Stimulated activated CD4-positive, alpha-beta T cell treated with anti-CD3 and anti-CD28 coated beads, Interleukin-2, amount 100 ng/mL, for 4 hours (primary cell): ENCODE results near the gene UBXN11.
A peak's percentile ranks its signal among the peaks of the same experiment; 100 is the strongest.

Source experiments
- DNase-seq: peaks from one replicate; pipeline ENCODE4 v3.0.0-alpha.2; 2020; ENCODE audit warnings: low read depth

Gene UBXN11

GRCh38 chr1:26268290-26269197, 37.9 kb downstream of the UBXN11 start:
- no peak for DNase-seq

GRCh38 chr1:26265405-26265804, 41.0 kb downstream of the UBXN11 start:
- no peak for DNase-seq

DNA sequence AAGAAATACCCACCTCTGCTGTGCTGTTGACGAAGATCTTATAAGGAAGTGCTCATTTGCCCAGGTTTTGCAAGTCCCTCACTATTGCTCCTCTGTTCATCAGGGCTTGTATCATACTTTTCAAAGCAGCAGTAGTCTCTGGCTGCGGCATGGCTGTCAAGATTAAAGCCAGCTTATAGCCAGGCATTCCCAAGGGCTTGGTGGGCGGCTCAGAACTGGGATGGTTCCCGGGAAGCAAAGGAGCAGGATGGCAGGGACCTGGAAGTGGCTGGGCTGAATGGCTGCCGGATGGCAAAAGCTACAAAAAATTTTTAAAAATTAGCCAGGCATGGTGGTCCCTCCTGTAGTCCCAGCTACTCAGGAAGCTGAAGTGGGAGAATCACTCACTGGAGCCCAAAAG, 43.2 kb downstream of the UBXN11 start:
- DNase-seq, result no peak

GRCh38 chr1:26259578-26259977, 46.9 kb downstream of the UBXN11 start:
- no peak for DNase-seq

GRCh38 chr1:26259005-26259404, 47.4 kb downstream of the UBXN11 start:
- no peak for DNase-seq

GRCh38 chr1:26257222-26257621, 49.2 kb downstream of the UBXN11 start:
- DNase-seq, result no peak

- no peak for DNase-seq
These were observed 52.0 kb downstream of the UBXN11 start for GRCh38 chr1:26254404-26254803.

DNA sequence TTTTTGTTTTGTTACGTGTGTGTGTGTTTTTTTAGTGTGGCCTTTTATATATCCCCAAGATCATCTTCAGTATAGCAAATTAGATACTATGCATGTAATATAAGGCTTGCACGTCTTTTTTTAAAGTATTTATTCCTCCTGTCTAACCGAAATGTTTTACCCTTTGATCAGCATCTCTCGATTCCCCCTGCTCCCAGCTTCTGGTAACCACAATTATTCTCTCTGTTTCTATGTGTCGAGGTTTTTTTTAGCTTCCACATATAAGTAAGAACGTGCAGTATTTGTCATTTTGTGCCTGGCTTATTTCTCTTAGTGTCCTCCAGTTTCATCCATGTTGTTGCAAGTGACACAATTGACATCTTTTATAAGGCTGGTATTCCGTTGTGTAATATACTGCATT, 53.7 kb downstream of the UBXN11 start:
- DNase-seq, result no peak

DNA sequence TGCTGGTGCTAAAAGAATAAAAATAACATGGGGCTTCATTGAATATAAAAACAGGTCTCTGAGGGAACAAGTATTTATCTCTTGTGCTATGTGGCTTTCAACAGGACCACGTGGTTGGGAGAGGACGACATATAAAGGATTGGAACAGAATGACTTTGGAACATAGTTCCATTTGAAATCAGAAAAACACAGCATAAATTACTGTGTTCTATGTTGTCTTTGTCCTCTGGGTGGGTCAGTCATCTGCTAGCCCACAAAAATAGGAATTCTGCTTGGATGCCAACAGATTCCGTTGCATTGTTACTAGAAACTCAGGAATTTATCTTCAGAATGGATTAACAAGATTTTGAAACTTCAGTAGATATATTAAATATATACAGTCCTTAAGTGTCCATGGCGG, 66.5 kb downstream of the UBXN11 start:
- no peak for DNase-seq

DNA sequence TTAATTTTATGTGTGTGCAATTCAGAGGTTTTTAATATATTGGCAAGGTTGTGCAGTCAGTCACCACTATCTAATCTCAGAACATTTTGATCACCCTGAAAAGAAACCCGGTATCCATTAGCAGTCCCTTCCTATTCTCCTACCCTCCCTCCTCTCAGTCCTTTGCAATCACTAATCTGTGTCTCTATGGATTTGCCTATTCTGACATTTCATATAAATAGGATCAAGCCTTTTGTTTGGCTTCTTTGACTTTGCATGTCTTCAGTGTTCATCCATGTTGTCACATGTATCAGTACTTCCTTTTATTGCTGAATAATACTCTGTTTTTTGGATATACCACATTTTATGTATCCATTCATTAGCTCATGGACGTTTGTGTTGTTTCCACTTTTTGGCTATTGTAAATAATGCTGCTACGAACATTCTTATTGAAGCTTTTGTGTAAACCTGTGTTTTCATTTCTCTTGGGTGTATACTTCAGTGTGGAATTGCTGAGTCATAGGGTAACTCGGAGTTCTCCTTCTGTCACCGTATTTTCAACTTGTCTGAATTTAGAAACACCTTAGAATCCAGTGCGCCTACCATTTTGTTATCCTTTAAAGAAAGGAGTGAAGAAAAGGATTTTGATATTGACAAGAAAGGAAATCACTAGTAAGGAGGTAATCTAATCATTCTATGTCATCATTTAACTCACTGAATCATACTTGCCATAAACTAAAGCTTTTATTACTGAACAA, 69.0 kb downstream of the UBXN11 start:
- no peak for DNase-seq

DNA sequence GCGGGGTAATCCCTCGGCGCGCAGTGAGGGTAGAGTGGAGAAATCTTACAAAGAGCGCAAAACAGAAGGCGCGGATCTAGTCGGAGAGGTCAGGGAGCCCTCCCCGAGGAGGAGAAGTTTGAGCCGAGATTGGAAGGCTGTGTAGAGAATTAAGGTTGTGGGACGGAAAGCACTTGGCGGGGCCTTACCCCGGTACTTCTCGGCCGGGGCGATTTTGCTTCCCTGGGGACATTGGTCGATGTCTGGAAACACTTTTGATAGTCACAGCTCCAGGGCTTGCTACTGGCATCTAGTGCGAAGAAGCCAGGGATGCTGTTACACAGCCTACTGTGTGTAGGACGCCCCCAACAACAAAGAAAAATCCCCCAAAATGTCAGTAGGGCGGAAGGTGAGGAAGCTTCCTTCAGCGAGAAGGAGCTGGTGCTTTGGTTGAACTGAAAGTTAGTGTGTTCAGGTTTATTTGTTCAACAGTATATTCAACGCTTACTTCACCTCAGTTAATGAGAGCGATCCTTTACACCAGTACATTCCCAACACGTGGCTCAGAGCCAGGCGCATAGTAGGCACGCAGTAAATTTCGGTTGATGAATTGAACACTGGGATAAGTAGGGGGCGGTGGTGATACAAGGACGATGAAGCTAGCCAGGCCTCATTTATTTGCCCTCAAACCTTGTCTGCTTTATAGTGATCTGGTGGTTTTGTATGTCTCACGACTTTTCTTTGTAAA, 71.6 kb downstream of the UBXN11 start:
- DNase-seq, result no peak

GRCh38 chr1:26233903-26234643, 72.4 kb downstream of the UBXN11 start, which contains the start of gene CEP85:
Gene CEP85, plus strand, starts transcription at chr1:26234200. Its CDS starts 5,584 bp downstream, at chr1:26239784.
- DNase-seq, result peak; percentile 99
